ENCODE measurements around the gene MINDY4.
"Not testable (repeated sequence)": the region's sequence is repeated elsewhere in the genome, so short reads cannot be mapped to it uniquely, and the experiment has no call there.

The MINDY4 gene

GRCh38 chr7:30805081-30805691 lies 34.0 kb downstream of the MINDY4 start:
- no peak for DNase-seq
- no peaks in the 10 kb centered on the region for H3K4me1 ChIP-seq (ENCODE audit: control insufficient read depth, low read depth, low read length)
- H3K18ac ChIP-seq (ENCODE audit: low read length) = no peak overlapping the region
- no peaks in the 10 kb centered on the region for H3K79me2 ChIP-seq (ENCODE audit: control insufficient read depth, insufficient read depth, low read length)
- no peak overlapping the region for H3K9ac ChIP-seq (ENCODE audit: low read length)
- no peak overlapping the region for H2AK5ac ChIP-seq (ENCODE audit: low read length)
- H3K23ac ChIP-seq (ENCODE audit: low read length) = no peak overlapping the region
- H4K8ac ChIP-seq (ENCODE audit: low read depth, low read length) = no peak overlapping the region
- H3K27ac ChIP-seq (ENCODE audit: low read depth, low read length) = no peak overlapping the region
- H2BK120ac ChIP-seq (ENCODE audit: low read depth, low read length) = no peak overlapping the region
- no peak overlapping the region for H2BK5ac ChIP-seq (ENCODE audit: low read length)
- WGBS (ENCODE audit: extremely low coverage, insufficient coverage, low lambda C conversion rate) = no CpG with 5 or more reads among the region's 9 CpGs
- H4K5ac ChIP-seq (ENCODE audit: low read length) = no peak overlapping the region
- no peaks in the 10 kb centered on the region for H3K79me1 ChIP-seq (ENCODE audit: low read length)
- no peak overlapping the region for H3K4me3 ChIP-seq (ENCODE audit: low read length)
- no peak overlapping the region for H3K56ac ChIP-seq (ENCODE audit: low read length)
- no peak overlapping the region for H2BK15ac ChIP-seq (replicated peaks; ENCODE audit: low read depth)
- no peak overlapping the region for H3K4me2 ChIP-seq (ENCODE audit: low read length)
- no peaks in the 10 kb centered on the region for H3K27me3 ChIP-seq (ENCODE audit: insufficient read depth, low read length, poor library complexity)
- H3K36me3 ChIP-seq (ENCODE audit: control insufficient read depth, insufficient read depth, low read length) = no peaks in the 10 kb centered on the region
- no peak overlapping the region for H3K4ac ChIP-seq (ENCODE audit: low read depth, low read length)

- Histone ChIP-seq H2BK15ac (replicated peaks; ENCODE audit: low read depth) (no peak overlapping the region), H3K79me1 (ENCODE audit: low read length) (no peaks in the 10 kb centered on the region), H3K9ac (ENCODE audit: low read length) (no peak overlapping the region), H3K56ac (ENCODE audit: low read length) (no peak overlapping the region), H2AK5ac (ENCODE audit: low read length) (no peak overlapping the region), H3K36me3 (ENCODE audit: control insufficient read depth, insufficient read depth, low read length) (no peaks in the 10 kb centered on the region), H3K27me3 (ENCODE audit: insufficient read depth, low read length, poor library complexity) (no peaks in the 10 kb centered on the region), H3K4me2 (ENCODE audit: low read length) (no peak overlapping the region), H3K18ac (ENCODE audit: low read length) (no peak overlapping the region), H2BK5ac (ENCODE audit: low read length) (no peak overlapping the region), H2BK120ac (ENCODE audit: low read depth, low read length) (no peak overlapping the region), H3K4me3 (ENCODE audit: low read length) (no peak overlapping the region), H3K79me2 (ENCODE audit: control insufficient read depth, insufficient read depth, low read length) (no peaks in the 10 kb centered on the region), H4K5ac (ENCODE audit: low read length) (no peak overlapping the region), H3K23ac (ENCODE audit: low read length) (no peak overlapping the region), H4K8ac (ENCODE audit: low read depth, low read length) (no peak overlapping the region), H3K4ac (ENCODE audit: low read depth, low read length) (no peak overlapping the region), H3K4me1 (ENCODE audit: control insufficient read depth, low read depth, low read length) (no peaks in the 10 kb centered on the region), H3K27ac (ENCODE audit: low read depth, low read length) (no peak overlapping the region)
- WGBS (ENCODE audit: extremely low coverage, insufficient coverage, low lambda C conversion rate) = no CpG with 5 or more reads among the region's 6 CpGs
- no peak for DNase-seq
These were observed 34.7 kb downstream of the MINDY4 start for GRCh38 chr7:30805931-30806330.

- H3K27ac ChIP-seq (ENCODE audit: low read depth, low read length); H3K79me2 ChIP-seq (ENCODE audit: control insufficient read depth, insufficient read depth, low read length); H3K23ac ChIP-seq (ENCODE audit: low read length); H3K27me3 ChIP-seq (ENCODE audit: insufficient read depth, low read length, poor library complexity); H3K4me3 ChIP-seq (ENCODE audit: low read length); H2BK5ac ChIP-seq (ENCODE audit: low read length); H3K79me1 ChIP-seq (ENCODE audit: low read length); H3K4me2 ChIP-seq (ENCODE audit: low read length); H3K56ac ChIP-seq (ENCODE audit: low read length); H3K4me1 ChIP-seq (ENCODE audit: control insufficient read depth, low read depth, low read length); H3K4ac ChIP-seq (ENCODE audit: low read depth, low read length); H3K18ac ChIP-seq (ENCODE audit: low read length); H4K8ac ChIP-seq (ENCODE audit: low read depth, low read length); H2BK15ac ChIP-seq (replicated peaks; ENCODE audit: low read depth); H4K5ac ChIP-seq (ENCODE audit: low read length); DNase-seq; H2BK120ac ChIP-seq (ENCODE audit: low read depth, low read length); H3K36me3 ChIP-seq (ENCODE audit: control insufficient read depth, insufficient read depth, low read length); H2AK5ac ChIP-seq (ENCODE audit: low read length); H3K9ac ChIP-seq (ENCODE audit: low read length): not testable (repeated sequence)
- no CpG with 5 or more reads among the region's 8 CpGs for WGBS (ENCODE audit: extremely low coverage, insufficient coverage, low lambda C conversion rate)
These were observed 36.3 kb downstream of the MINDY4 start for GRCh38 chr7:30807477-30807876.

- H2BK15ac ChIP-seq (replicated peaks; ENCODE audit: low read depth); H3K4me1 ChIP-seq (ENCODE audit: control insufficient read depth, low read depth, low read length); H4K8ac ChIP-seq (ENCODE audit: low read depth, low read length); H3K18ac ChIP-seq (ENCODE audit: low read length); H2BK5ac ChIP-seq (ENCODE audit: low read length); H4K5ac ChIP-seq (ENCODE audit: low read length); H3K4ac ChIP-seq (ENCODE audit: low read depth, low read length); H3K4me2 ChIP-seq (ENCODE audit: low read length); H2BK120ac ChIP-seq (ENCODE audit: low read depth, low read length); H3K27me3 ChIP-seq (ENCODE audit: insufficient read depth, low read length, poor library complexity); H2AK5ac ChIP-seq (ENCODE audit: low read length); H3K56ac ChIP-seq (ENCODE audit: low read length); H3K4me3 ChIP-seq (ENCODE audit: low read length); DNase-seq; H3K27ac ChIP-seq (ENCODE audit: low read depth, low read length); H3K36me3 ChIP-seq (ENCODE audit: control insufficient read depth, insufficient read depth, low read length); H3K79me2 ChIP-seq (ENCODE audit: control insufficient read depth, insufficient read depth, low read length); H3K23ac ChIP-seq (ENCODE audit: low read length); H3K9ac ChIP-seq (ENCODE audit: low read length); H3K79me1 ChIP-seq (ENCODE audit: low read length): not testable (repeated sequence)
- WGBS (ENCODE audit: extremely low coverage, insufficient coverage, low lambda C conversion rate) = no CpG with 5 or more reads among the region's 13 CpGs
These were observed 36.7 kb downstream of the MINDY4 start for GRCh38 chr7:30807941-30808340.

- H3K27ac ChIP-seq (ENCODE audit: low read depth, low read length) = no peak overlapping the region
- H3K4me3 ChIP-seq (ENCODE audit: low read length) = no peak overlapping the region
- H3K4ac ChIP-seq (ENCODE audit: low read depth, low read length) = no peak overlapping the region
- no peaks in the 10 kb centered on the region for H3K4me1 ChIP-seq (ENCODE audit: control insufficient read depth, low read depth, low read length)
- H3K4me2 ChIP-seq (ENCODE audit: low read length) = no peak overlapping the region
- H3K56ac ChIP-seq (ENCODE audit: low read length) = no peak overlapping the region
- no peak overlapping the region for H2AK5ac ChIP-seq (ENCODE audit: low read length)
- H2BK15ac ChIP-seq (replicated peaks; ENCODE audit: low read depth) = no peak overlapping the region
- H3K18ac ChIP-seq (ENCODE audit: low read length) = no peak overlapping the region
- H3K27me3 ChIP-seq (ENCODE audit: insufficient read depth, low read length, poor library complexity) = no peaks in the 10 kb centered on the region
- no peak overlapping the region for H2BK120ac ChIP-seq (ENCODE audit: low read depth, low read length)
- no peak for DNase-seq
- H3K79me1 ChIP-seq (ENCODE audit: low read length) = no peaks in the 10 kb centered on the region
- H4K5ac ChIP-seq (ENCODE audit: low read length) = no peak overlapping the region
- no peaks in the 10 kb centered on the region for H3K36me3 ChIP-seq (ENCODE audit: control insufficient read depth, insufficient read depth, low read length)
- H4K8ac ChIP-seq (ENCODE audit: low read depth, low read length) = no peak overlapping the region
- no CpG with 5 or more reads among the region's 5 CpGs for WGBS (ENCODE audit: extremely low coverage, insufficient coverage, low lambda C conversion rate)
- no peak overlapping the region for H2BK5ac ChIP-seq (ENCODE audit: low read length)
- H3K9ac ChIP-seq (ENCODE audit: low read length) = no peak overlapping the region
- no peak overlapping the region for H3K23ac ChIP-seq (ENCODE audit: low read length)
- no peaks in the 10 kb centered on the region for H3K79me2 ChIP-seq (ENCODE audit: control insufficient read depth, insufficient read depth, low read length)
These were observed 39.8 kb downstream of the MINDY4 start for GRCh38 chr7:30810986-30811385.

- Histone ChIP-seq H2AK5ac (ENCODE audit: low read length) (no peak overlapping the region), H3K23ac (ENCODE audit: low read length) (no peak overlapping the region), H4K8ac (ENCODE audit: low read depth, low read length) (no peak overlapping the region), H3K79me1 (ENCODE audit: low read length) (no peaks in the 10 kb centered on the region), H3K56ac (ENCODE audit: low read length) (no peak overlapping the region), H3K9ac (ENCODE audit: low read length) (no peak overlapping the region), H3K4me2 (ENCODE audit: low read length) (no peak overlapping the region), H3K27me3 (ENCODE audit: insufficient read depth, low read length, poor library complexity) (no peaks in the 10 kb centered on the region), H2BK15ac (replicated peaks; ENCODE audit: low read depth) (no peak overlapping the region), H2BK5ac (ENCODE audit: low read length) (no peak overlapping the region), H3K4ac (ENCODE audit: low read depth, low read length) (no peak overlapping the region), H3K79me2 (ENCODE audit: control insufficient read depth, insufficient read depth, low read length) (no peaks in the 10 kb centered on the region), H3K27ac (ENCODE audit: low read depth, low read length) (no peak overlapping the region), H3K36me3 (ENCODE audit: control insufficient read depth, insufficient read depth, low read length) (no peaks in the 10 kb centered on the region), H3K18ac (ENCODE audit: low read length) (no peak overlapping the region), H2BK120ac (ENCODE audit: low read depth, low read length) (no peak overlapping the region), H3K4me3 (ENCODE audit: low read length) (no peak overlapping the region), H3K4me1 (ENCODE audit: control insufficient read depth, low read depth, low read length) (no peaks in the 10 kb centered on the region), H4K5ac (ENCODE audit: low read length) (no peak overlapping the region)
- WGBS (ENCODE audit: extremely low coverage, insufficient coverage, low lambda C conversion rate) = no CpG with 5 or more reads among the region's 6 CpGs
- no peak for DNase-seq
These were observed 41.5 kb downstream of the MINDY4 start for GRCh38 chr7:30812676-30813075.

All from mesendoderm (in vitro differentiated cells).